Astrocyte of the cerebellum (primary cell): ENCODE data around the gene C1orf105.

Source experiments
- DNase-seq: peaks from one replicate; pipeline ENCODE4 v3.0.0-alpha.2; 2011; ENCODE audit warnings: low read depth
- H3K4me3 ChIP-seq: 2 replicates; pipeline ENCODE4 v1.5.1; 2011; ENCODE audit warnings: mild to moderate bottlenecking, low read depth, low read length, moderate library complexity
- in situ Hi-C: cut with HindIII; loops from 2 replicates; pipeline ENCODE4 v1.10.0; 2017; ENCODE audit warnings: low sequenced_read_pairs
- TF ChIP-seq, protein P1 (sequence below): IDR thresholded peaks from 2 replicates; pipeline ENCODE4 v1.5.1; 2012; ENCODE audit warnings: low read length, low read depth, moderate library complexity, mild to moderate bottlenecking; ENCODE audit errors: missing control alignments

Gene C1orf105

DNA sequence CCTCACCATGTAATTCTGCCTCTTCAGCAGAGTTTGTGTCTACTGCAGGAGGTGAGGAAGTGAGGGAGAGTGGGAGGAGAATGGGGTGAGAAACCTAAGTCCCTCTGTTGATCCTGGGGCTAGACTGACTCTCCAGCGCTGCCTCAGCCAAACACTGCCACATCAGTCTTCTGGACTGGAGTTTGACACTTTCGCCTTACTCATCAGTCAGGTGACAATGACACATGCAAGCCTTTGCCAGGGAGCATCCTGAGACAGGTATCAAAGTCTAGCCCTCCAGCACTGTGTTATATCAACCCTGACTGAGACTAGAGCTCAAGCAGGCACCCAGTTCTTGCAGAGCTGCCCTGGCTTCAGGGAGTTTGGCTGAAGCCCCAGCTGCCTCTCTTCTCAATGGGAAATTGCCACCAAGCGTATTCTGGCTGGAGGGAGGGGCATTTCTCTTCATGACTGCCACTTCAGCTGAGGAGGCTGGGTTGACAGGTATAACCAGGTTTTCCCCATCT lies 79.2 kb downstream of the C1orf105 start:
- DNase-seq = no peak
- H3K4me3 ChIP-seq = no peak overlapping the region
- in situ Hi-C loops = no loop called here
- TF ChIP-seq, protein P1, sequence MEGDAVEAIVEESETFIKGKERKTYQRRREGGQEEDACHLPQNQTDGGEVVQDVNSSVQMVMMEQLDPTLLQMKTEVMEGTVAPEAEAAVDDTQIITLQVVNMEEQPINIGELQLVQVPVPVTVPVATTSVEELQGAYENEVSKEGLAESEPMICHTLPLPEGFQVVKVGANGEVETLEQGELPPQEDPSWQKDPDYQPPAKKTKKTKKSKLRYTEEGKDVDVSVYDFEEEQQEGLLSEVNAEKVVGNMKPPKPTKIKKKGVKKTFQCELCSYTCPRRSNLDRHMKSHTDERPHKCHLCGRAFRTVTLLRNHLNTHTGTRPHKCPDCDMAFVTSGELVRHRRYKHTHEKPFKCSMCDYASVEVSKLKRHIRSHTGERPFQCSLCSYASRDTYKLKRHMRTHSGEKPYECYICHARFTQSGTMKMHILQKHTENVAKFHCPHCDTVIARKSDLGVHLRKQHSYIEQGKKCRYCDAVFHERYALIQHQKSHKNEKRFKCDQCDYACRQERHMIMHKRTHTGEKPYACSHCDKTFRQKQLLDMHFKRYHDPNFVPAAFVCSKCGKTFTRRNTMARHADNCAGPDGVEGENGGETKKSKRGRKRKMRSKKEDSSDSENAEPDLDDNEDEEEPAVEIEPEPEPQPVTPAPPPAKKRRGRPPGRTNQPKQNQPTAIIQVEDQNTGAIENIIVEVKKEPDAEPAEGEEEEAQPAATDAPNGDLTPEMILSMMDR = no peak

DNA sequence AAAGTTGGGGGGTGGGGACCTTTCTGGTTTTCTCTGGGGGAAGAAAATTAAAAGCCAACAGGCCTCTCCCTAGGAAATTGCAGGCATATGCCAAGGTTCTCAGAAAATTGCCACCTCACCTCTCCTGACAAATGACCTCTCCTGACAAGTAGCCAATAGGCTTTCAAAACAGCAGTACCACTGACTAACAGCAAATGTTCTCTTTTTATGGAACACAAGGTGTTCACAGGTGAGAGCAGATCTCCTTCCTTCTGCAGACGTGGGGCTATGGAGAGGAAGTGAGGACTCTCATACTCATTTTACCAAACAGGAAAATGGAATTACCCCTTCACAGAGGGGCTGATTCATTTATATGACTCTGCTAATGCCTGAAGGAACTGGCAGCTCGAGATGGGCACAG lies 79.7 kb downstream of the C1orf105 start:
- no peak overlapping the region for H3K4me3 ChIP-seq
- in situ Hi-C loops = no loop called here
- no peak for DNase-seq
- TF ChIP-seq, protein P1 = no peak

- TF ChIP-seq, protein P1 = no peak
- no peak for DNase-seq
- in situ Hi-C loops = no loop called here
- no peak overlapping the region for H3K4me3 ChIP-seq
Measured at GRCh38 chr1:172507741-172508140, 87.3 kb downstream of the C1orf105 start.

DNA sequence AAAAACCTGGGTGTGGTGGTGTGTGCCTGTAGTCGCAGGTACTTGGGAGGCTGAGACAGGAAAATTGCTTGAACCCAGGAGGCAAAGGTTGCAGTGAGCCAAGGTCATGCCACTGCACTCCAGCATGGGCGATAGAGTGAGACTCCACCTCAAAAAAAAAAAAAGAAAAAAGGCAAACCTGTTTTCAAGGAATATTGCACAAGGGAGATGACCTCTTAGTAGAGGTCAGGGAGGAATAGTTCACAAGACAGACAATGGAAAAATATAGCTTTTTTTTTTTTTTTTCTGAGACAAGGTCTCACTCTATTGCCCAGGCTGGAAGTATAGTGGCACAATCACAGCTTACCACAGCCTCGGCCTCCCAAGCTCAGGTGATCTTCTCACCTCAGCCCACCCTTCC lies 90.0 kb downstream of the C1orf105 start:
- H3K4me3 ChIP-seq = no peak overlapping the region
- in situ Hi-C loops = no loop called here
- TF ChIP-seq, protein P1 = no peak
- DNase-seq = no peak

- H3K4me3 ChIP-seq = no peak overlapping the region
- TF ChIP-seq, protein P1 = no peak
- no peak for DNase-seq
- in situ Hi-C loops = no loop called here
Measured at GRCh38 chr1:172512591-172512990, 92.1 kb downstream of the C1orf105 start.

GRCh38 chr1:172513479-172513878 lies 93.0 kb downstream of the C1orf105 start:
- DNase-seq = no peak
- in situ Hi-C loops = no loop called here
- no peak overlapping the region for H3K4me3 ChIP-seq
- TF ChIP-seq, protein P1 = no peak

GRCh38 chr1:172514108-172514507 lies 93.6 kb downstream of the C1orf105 start:
- DNase-seq = no peak
- in situ Hi-C loops = no loop called here
- TF ChIP-seq, protein P1 = no peak
- H3K4me3 ChIP-seq = no peak overlapping the region
